Measurements from ENCODE around the gene MAD1L1. TPM values are rescaled to one million over a fixed set of nuclear protein-coding genes. Genes with fewer than 3 reads are reported as not detected.

Gene MAD1L1
- total and polyA plus RNA-seq, 2 of the 13 experiments (the other 11 are each of a cell fraction or from before 2014, with no cell fraction given) = 17.4 to 64.7 TPM

DNA sequence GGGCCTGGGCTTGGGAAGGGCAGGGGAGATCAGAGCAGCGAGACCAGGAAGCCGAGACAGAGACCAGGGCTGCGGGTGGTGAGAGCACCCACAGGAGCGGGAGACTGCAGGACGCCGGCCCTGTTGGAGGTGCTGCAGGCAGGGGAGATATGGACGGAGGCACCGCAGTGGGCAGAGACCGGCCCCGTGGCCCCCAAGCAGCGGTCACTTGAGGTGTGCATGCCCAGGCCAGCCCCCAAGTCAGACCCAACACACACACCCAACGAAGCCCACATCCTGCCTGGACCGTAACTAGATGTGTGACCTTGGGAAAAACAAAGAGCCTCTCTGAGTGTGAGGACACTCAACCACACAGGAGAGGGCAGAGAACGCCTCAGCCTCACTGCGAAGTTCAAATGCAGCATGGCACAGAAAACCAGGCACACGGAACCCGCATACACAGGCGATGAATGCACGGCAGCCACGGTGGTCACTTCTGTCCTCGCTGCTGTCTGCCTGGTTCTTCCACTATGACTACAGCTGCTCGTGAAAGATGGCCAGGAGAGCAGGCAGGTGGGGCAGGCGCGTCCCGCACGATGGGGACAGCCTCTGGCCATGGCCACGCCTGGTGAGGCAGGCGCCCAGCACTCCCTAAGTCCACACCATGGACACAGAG, 214.7 kb downstream of the MAD1L1 start (continued):
- TF ChIP-seq ZNF281 (CRISPR knock-in tag; IDR thresholded peaks at IDR 0.05; ENCODE audit: borderline replicate concordance) = no peak
- no peak for TF ChIP-seq JDP2 (CRISPR knock-in tag; IDR thresholded peaks at IDR 0.05; ENCODE audit: borderline replicate concordance)
- TF ChIP-seq ZNF878 (CRISPR knock-in tag; IDR thresholded peaks at IDR 0.05) = no peak
- no peak for TF ChIP-seq ZNF713 (CRISPR knock-in tag; IDR thresholded peaks at IDR 0.05)
- TF ChIP-seq ZNF333 (CRISPR knock-in tag; IDR thresholded peaks at IDR 0.05; ENCODE audit: borderline replicate concordance) = no peak
- no peak for TF ChIP-seq U2AF1 (optimal IDR thresholded peaks at IDR 0.05; ENCODE audit: low read depth, low read length)
- TF ChIP-seq ZEB1 (IDR thresholded peaks at IDR 0.05; ENCODE audit: insufficient replicate concordance, low read depth) = no peak
- no peak for TF ChIP-seq JUNB (CRISPR knock-in tag; IDR thresholded peaks at IDR 0.05; ENCODE audit: borderline replicate concordance)
- no peak for TF ChIP-seq NCOR1 (IDR thresholded peaks at IDR 0.05; ENCODE audit: borderline replicate concordance, low read length)
- TF ChIP-seq ZFX (CRISPR knock-in tag; IDR thresholded peaks at IDR 0.05; ENCODE audit: low read depth) = peak; percentile 42; the same call in 1 of the 2 replicates
- TF ChIP-seq, protein P1, sequence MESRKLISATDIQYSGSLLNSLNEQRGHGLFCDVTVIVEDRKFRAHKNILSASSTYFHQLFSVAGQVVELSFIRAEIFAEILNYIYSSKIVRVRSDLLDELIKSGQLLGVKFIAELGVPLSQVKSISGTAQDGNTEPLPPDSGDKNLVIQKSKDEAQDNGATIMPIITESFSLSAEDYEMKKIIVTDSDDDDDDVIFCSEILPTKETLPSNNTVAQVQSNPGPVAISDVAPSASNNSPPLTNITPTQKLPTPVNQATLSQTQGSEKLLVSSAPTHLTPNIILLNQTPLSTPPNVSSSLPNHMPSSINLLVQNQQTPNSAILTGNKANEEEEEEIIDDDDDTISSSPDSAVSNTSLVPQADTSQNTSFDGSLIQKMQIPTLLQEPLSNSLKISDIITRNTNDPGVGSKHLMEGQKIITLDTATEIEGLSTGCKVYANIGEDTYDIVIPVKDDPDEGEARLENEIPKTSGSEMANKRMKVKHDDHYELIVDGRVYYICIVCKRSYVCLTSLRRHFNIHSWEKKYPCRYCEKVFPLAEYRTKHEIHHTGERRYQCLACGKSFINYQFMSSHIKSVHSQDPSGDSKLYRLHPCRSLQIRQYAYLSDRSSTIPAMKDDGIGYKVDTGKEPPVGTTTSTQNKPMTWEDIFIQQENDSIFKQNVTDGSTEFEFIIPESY (CRISPR knock-in tag; IDR thresholded peaks at IDR 0.05) = peak; percentile 58
- no peak for TF ChIP-seq ZFP90 (CRISPR knock-in tag; IDR thresholded peaks at IDR 0.05; ENCODE audit: borderline replicate concordance)
- TF ChIP-seq NCOA5 (CRISPR knock-in tag; IDR thresholded peaks at IDR 0.05) = no peak
- 0 out of 2 replicates have a peak, but pooled peaks have one; percentile 29 for TF ChIP-seq ZGPAT (CRISPR knock-in tag; IDR thresholded peaks at IDR 0.05)
- TF ChIP-seq ISX (CRISPR knock-in tag; conservative IDR thresholded peaks at IDR 0.05) = no peak
- no peak for TF ChIP-seq ZFP62 (CRISPR knock-in tag; IDR thresholded peaks at IDR 0.05)
- no peak for TF ChIP-seq ZNF572 (CRISPR knock-in tag; IDR thresholded peaks at IDR 0.05)
- TF ChIP-seq FOXA1 (IDR thresholded peaks at IDR 0.05) = no peak
- TF ChIP-seq FOXA1 (CRISPR knock-in tag; IDR thresholded peaks at IDR 0.05) = no peak
- TF ChIP-seq KAT7 (CRISPR knock-in tag; IDR thresholded peaks at IDR 0.05; ENCODE audit: borderline replicate concordance) = no peak
- no peak for TF ChIP-seq ZNF296 (CRISPR knock-in tag; conservative IDR thresholded peaks at IDR 0.05)
- no peak for TF ChIP-seq ZBTB7A (CRISPR knock-in tag; IDR thresholded peaks at IDR 0.05)
- no peak for TF ChIP-seq ZNF652 (CRISPR knock-in tag; IDR thresholded peaks at IDR 0.05; ENCODE audit: borderline replicate concordance, low read depth)
- no peak for TF ChIP-seq ZNF589 (CRISPR knock-in tag; conservative IDR thresholded peaks at IDR 0.05)

Data from HepG2 (cell line).